Measurements from ENCODE around the gene NRP2.

The NRP2 gene

DNA sequence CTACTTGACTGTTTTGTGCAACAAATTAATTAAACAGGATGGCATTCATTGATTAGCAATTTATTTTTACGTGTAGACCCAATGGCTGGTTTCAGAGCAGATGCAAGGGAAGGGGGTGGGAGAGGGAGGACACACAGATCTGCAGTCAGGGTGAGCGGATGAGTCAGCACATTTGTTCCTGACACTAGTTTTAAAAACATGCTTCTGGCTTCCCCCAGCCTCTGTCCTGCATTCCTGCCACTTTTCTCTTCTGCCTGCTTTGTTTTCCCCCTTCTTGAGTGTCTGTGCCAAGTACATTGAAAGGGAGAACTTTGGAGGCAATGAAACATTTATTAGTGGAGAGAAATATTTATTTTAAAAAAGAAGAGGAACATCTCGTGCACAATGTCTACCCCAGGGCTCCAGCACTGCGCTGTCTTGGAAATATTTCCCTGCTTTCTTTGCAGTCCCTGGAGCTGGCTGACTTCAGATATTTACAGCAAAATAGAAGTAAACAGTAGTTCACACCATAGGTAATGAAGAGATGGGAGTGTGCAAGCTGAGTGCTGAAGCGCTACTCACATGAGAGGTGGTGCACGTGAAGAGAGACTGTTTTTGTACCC, 52.2 kb downstream of the NRP2 start:
- no peak overlapping the region for H3K4me3 ChIP-seq (ENCODE audit: low read depth, low read length)
- ChIA-PET POLR2A (interaction anchor here (1.2 kb wide), 1 partner anchor 27 kb away, joined by 3 read pairs; no protein-coding TSS in a partner anchor), CTCF (interaction anchor here (0.6 to 2.9 kb wide), 12 partner anchors 10 to 152 kb away, joined by 3 to 11 read pairs (median 3); no protein-coding TSS in a partner anchor)
- peak; percentile 60 for DNase-seq (ENCODE audit: low read depth, low spot score)
- TF ChIP-seq, protein P1, sequence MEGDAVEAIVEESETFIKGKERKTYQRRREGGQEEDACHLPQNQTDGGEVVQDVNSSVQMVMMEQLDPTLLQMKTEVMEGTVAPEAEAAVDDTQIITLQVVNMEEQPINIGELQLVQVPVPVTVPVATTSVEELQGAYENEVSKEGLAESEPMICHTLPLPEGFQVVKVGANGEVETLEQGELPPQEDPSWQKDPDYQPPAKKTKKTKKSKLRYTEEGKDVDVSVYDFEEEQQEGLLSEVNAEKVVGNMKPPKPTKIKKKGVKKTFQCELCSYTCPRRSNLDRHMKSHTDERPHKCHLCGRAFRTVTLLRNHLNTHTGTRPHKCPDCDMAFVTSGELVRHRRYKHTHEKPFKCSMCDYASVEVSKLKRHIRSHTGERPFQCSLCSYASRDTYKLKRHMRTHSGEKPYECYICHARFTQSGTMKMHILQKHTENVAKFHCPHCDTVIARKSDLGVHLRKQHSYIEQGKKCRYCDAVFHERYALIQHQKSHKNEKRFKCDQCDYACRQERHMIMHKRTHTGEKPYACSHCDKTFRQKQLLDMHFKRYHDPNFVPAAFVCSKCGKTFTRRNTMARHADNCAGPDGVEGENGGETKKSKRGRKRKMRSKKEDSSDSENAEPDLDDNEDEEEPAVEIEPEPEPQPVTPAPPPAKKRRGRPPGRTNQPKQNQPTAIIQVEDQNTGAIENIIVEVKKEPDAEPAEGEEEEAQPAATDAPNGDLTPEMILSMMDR (IDR thresholded peaks at IDR 0.05; ENCODE audit: insufficient read depth, low read length, missing control alignments) = no peak

DNA sequence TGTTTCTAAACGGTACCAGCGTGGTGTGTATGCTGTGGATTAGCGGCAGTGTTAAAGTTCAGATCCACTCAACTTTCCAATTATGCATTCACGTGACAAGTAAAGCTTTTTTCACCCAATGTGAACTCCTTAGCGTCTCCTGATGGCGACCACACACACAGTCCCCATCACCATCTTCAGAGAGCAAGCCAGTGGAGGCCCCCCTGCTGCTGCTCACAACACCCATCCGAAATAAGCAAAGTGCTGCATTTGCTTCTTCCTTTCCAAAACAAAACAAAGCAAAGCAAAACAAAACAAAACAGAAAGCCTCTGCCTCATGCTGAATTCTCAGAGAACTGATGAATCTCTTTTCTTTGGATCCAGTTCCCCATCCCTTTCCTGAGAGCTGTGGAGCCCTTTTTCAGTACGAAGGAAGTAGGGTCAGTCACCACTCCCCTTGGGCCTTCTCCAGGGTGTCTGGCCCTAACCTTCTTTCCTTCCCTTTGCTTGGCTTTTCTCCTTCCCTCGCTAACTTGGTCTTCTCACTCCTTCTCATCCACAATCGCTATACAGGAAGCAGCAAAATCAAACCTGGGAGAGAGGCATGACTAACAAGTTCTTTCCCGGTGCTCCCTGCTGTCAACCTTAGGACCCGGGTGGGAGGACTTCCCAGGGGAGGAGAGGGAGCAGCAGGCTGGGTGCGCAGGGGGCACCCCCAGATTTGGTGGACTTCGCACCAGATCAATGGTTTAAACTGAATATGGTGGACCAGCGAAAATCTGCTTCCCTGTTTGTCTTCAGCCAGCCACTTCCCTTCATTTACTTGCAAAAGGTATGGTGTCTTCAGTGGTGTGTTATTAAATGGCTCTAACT, 56.0 kb downstream of the NRP2 start:
- POLR2A ChIA-PET = no interaction called here
- CTCF ChIA-PET = interaction anchor here (1.0 to 1.3 kb wide), 2 partner anchors 17 to 22 kb away, joined by 3 read pairs; no protein-coding TSS in a partner anchor
- no peak for DNase-seq (ENCODE audit: low read depth, low spot score)
- H3K4me3 ChIP-seq (ENCODE audit: low read depth, low read length) = no peak overlapping the region
- TF ChIP-seq, protein P1 (IDR thresholded peaks at IDR 0.05; ENCODE audit: insufficient read depth, low read length, missing control alignments) = no peak

DNA sequence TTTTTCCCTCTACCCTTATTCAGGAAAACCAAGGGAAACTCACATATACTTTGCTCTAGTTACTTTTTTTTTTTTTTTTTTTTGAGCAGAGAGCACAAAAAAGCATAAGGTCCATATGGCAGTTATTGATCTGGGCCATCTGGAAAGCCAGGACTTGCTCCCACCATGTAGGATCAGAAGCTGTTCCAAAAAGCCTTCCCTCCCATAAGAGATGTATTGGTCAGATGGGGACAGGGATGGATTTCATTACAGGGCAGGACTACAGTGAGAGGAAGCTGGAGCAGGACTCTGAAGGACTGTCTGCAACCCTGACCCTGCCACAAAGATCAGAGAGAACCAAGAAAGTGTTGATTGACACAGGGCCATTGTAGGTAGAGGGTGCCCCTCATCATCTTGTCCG, 57.3 kb downstream of the NRP2 start:
- TF ChIP-seq, protein P1 (IDR thresholded peaks at IDR 0.05; ENCODE audit: insufficient read depth, low read length, missing control alignments) = no peak
- no peak overlapping the region for H3K4me3 ChIP-seq (ENCODE audit: low read depth, low read length)
- no peak for DNase-seq (ENCODE audit: low read depth, low spot score)
- POLR2A ChIA-PET = no interaction called here
- CTCF ChIA-PET = interaction anchor here (0.7 to 3.0 kb wide), 3 partner anchors 7 to 59 kb away, joined by 3 to 10 read pairs (median 3); no protein-coding TSS in a partner anchor

DNA sequence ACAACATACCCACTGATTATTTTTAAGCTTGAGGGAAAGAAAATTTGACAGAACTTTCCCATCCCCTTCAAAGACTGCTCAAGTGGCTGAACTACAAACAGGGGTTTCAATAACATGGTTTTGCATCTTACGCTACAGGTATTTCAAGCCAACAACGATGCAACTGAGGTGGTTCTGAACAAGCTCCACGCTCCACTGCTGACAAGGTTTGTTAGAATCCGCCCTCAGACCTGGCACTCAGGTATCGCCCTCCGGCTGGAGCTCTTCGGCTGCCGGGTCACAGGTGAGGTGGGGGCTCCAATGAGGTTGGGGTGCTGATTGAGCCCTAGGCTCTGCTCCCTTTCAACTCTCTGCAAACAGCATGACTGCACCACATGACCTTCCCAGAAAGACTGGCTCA, 58.1 kb downstream of the NRP2 start:
- DNase-seq (ENCODE audit: low read depth, low spot score) = no peak
- CTCF ChIA-PET = interaction anchor here (0.6 to 3.0 kb wide), 4 partner anchors 8 to 145 kb away, joined by 3 to 10 read pairs (median 4); no protein-coding TSS in a partner anchor
- H3K4me3 ChIP-seq (ENCODE audit: low read depth, low read length) = no peak overlapping the region

DNA sequence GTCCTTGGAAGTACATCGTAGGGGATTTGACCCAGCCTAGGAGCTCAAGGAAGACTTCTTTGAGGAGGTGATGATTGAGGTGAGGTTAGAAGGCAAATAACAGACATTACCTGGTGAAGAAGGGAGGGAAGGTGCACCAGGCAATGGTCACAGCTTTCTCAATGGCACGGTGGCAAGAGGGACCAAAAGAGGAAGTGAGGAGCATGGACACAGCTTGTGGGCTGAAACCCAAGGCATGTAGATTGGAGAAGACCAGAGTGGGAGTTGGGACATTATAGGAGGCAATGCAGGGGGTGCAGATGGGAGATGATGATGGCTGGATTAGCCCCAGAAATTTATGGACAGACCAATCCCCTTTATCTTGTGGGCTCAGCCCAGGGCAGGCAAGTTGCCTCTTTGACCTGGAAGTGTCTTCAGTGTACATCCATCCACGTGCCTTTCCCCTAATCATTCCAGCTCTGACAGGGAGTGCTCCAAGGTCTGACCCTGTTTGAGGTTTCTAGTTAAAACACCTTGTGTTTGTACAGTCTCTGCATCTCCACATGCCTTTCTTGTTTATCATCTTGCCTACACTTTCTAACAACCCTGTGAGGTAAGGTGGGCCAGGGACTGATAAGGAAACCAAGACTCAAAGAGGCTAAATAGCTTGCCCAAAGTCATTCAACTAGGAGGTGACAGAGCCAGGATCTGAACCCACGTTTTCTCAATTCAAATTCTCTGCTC, 59.1 kb downstream of the NRP2 start:
- POLR2A ChIA-PET = no interaction called here
- no peak for DNase-seq (ENCODE audit: low read depth, low spot score)
- H3K4me3 ChIP-seq (ENCODE audit: low read depth, low read length) = no peak overlapping the region
- CTCF ChIA-PET = interaction anchor here (0.6 to 3.0 kb wide), 4 partner anchors 9 to 144 kb away, joined by 3 to 10 read pairs (median 4); no protein-coding TSS in a partner anchor
- TF ChIP-seq, protein P1 (IDR thresholded peaks at IDR 0.05; ENCODE audit: insufficient read depth, low read length, missing control alignments) = no peak

More for the DNA sequence above, 58.1 kb downstream of the NRP2 start:
- POLR2A ChIA-PET = no interaction called here
- TF ChIP-seq, protein P1 (IDR thresholded peaks at IDR 0.05; ENCODE audit: insufficient read depth, low read length, missing control alignments) = no peak
